ENCODE results near the gene SMCO4. TPM values are rescaled to one million over a fixed set of nuclear protein-coding genes. Genes with fewer than 3 reads are reported as not detected.
A peak's percentile ranks its signal among the peaks of the same experiment; 100 is the strongest.

Gene SMCO4
- total RNA-seq, 1 experiment from 2014 or later: 50.1 TPM

- DNase-seq (ENCODE audit: low spot score): no peak
- POLR2A ChIA-PET: no interaction called here
- 0 out of 2 replicates have a peak, but pooled peaks cover 3% of the 10 kb centered on the region for H3K36me3 Mint-ChIP-seq
- no peaks in the 10 kb centered on the region for H3K27me3 Mint-ChIP-seq (ENCODE audit: low read depth)
- H3K9me3 Mint-ChIP-seq: no peaks in the 10 kb centered on the region
- ATAC-seq: no peak
- H3K27ac Mint-ChIP-seq: peak overlapping the region; percentile 38
- peaks cover 77% of the 10 kb centered on the region for H3K4me1 Mint-ChIP-seq
- H3K4me3 Mint-ChIP-seq: no peak overlapping the region
- TF ChIP-seq ZSCAN18 (CRISPR knock-in tag; IDR thresholded peaks at IDR 0.05) (no peak), NFYB (CRISPR knock-in tag; conservative IDR thresholded peaks at IDR 0.05; ENCODE audit: low read depth) (no peak), ETV6 (CRISPR knock-in tag; IDR thresholded peaks at IDR 0.05) (no peak), HMGA2 (CRISPR knock-in tag; IDR thresholded peaks at IDR 0.05) (no peak), ATF3 (CRISPR knock-in tag; conservative IDR thresholded peaks at IDR 0.05) (no peak), NR1H2 (CRISPR knock-in tag; IDR thresholded peaks at IDR 0.05) (no peak), PRRX2 (CRISPR knock-in tag; IDR thresholded peaks at IDR 0.05) (no peak), TEAD4 (CRISPR knock-in tag; IDR thresholded peaks at IDR 0.05) (no peak), ZNF532 (CRISPR knock-in tag; IDR thresholded peaks at IDR 0.05; ENCODE audit: borderline replicate concordance) (no peak), ZNF263 (CRISPR knock-in tag; IDR thresholded peaks at IDR 0.05; ENCODE audit: low read depth) (no peak)
- CTCF ChIA-PET: no interaction called here
Observed at GRCh38 chr11:93520726-93521509, 22.3 kb downstream of the SMCO4 start.

- CTCF ChIA-PET: no interaction called here
- no peak for TF ChIP-seq ZNF425 (CRISPR knock-in tag; conservative IDR thresholded peaks at IDR 0.05)
- Mint-ChIP-seq H3K9me3 (no peaks in the 10 kb centered on the region), H3K4me1 (peaks cover 76% of the 10 kb centered on the region), H3K27ac (no peak overlapping the region), H3K4me3 (no peak overlapping the region), H3K36me3 (0 out of 2 replicates have a peak, but pooled peaks cover 3% of the 10 kb centered on the region), H3K27me3 (ENCODE audit: low read depth) (no peaks in the 10 kb centered on the region)
- DNase-seq (ENCODE audit: low spot score) (no peak), ATAC-seq (no peak)
- POLR2A ChIA-PET: no interaction called here
Observed at GRCh38 chr11:93519179-93519578, 24.0 kb downstream of the SMCO4 start.

- H3K4me3 Mint-ChIP-seq: no peak overlapping the region
- no peaks in the 10 kb centered on the region for H3K36me3 Mint-ChIP-seq
- ChIA-PET CTCF (no interaction called here), POLR2A (no interaction called here)
- no peak for ATAC-seq
- no peaks in the 10 kb centered on the region for H3K9me3 Mint-ChIP-seq
- H3K27ac Mint-ChIP-seq: no peak overlapping the region
- H3K27me3 Mint-ChIP-seq (ENCODE audit: low read depth): no peaks in the 10 kb centered on the region
- H3K4me1 Mint-ChIP-seq: peaks cover 73% of the 10 kb centered on the region
- no peak for DNase-seq (ENCODE audit: low spot score)
- TF ChIP-seq STAT6 (CRISPR knock-in tag; conservative IDR thresholded peaks at IDR 0.05; ENCODE audit: low read depth) (no peak), TEAD4 (CRISPR knock-in tag; IDR thresholded peaks at IDR 0.05) (no peak), ARID4B (CRISPR knock-in tag; IDR thresholded peaks at IDR 0.05; ENCODE audit: borderline replicate concordance) (no peak)
Observed at GRCh38 chr11:93518081-93518480, 25.1 kb downstream of the SMCO4 start.

Measured in WTC11 (cell line).